Stimulated activated CD8-positive, alpha-beta memory T cell treated with anti-CD3 and anti-CD28 coated beads, Interleukin-15, amount 100 ng/mL, for 24 hours (primary cell): ENCODE measurements around the gene TIPARP.
"Not testable (repeated sequence)": the region's sequence is repeated elsewhere in the genome, so short reads cannot be mapped to it uniquely, and the experiment has no call there.

Experiments
- DNase-seq: peaks from one replicate; pipeline ENCODE4 v3.0.0-alpha.2; 2020; ENCODE audit warnings: low read depth

The TIPARP gene

GRCh38 chr3:156716105-156716862, 41.9 kb downstream of the TIPARP start:
- no peak for DNase-seq

GRCh38 chr3:156718622-156719306, 44.4 kb downstream of the TIPARP start:
- no peak for DNase-seq

- DNase-seq, result no peak
Observed at GRCh38 chr3:156720826-156721225, 46.4 kb downstream of the TIPARP start.

DNA sequence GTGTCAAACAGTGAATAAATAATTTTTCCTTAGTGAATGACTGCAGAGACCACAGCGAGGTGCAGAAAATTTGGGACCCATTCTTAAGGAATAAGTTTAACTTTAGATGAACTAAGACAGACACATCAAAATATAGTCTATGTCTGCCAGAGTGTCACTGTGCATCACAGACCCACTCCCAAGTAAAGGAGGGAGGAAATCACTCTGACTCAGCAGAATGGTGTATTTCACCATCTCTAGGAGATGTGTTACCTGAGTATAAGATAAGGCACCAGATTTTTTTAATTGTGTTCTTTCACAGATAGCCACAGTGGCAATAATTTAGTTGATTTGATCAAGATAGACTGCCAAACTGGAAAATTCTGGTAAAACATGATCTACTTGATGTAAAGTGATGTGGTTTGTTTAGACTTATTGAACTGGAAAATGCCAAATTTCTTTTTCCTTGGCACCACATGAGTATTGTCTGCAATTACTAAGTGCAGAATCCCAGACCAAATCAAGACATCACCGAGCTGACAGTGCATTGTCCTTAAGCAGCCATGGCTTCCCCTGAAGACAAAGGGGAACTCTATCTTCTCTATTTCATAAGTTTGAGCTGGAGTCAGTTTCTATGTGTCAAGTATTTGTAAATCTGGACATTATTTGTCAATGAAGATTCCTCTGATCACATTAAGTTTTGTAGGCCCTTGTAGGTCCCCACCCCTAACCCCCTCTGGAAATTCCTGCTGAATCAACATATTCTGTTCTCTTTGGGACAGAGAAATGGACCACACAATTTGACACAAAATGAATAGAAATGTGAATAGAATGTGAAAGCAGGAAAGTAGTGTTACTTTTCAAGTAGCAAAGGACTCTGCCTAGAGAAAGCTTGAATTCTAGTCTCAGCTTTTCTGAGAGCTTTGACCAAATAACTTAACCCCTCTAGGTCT, 47.6 kb downstream of the TIPARP start:
- no peak for DNase-seq

GRCh38 chr3:156723182-156723619, 48.8 kb downstream of the TIPARP start:
- no peak for DNase-seq

- no peak for DNase-seq
Observed at GRCh38 chr3:156725682-156726081, 51.3 kb downstream of the TIPARP start.

DNA sequence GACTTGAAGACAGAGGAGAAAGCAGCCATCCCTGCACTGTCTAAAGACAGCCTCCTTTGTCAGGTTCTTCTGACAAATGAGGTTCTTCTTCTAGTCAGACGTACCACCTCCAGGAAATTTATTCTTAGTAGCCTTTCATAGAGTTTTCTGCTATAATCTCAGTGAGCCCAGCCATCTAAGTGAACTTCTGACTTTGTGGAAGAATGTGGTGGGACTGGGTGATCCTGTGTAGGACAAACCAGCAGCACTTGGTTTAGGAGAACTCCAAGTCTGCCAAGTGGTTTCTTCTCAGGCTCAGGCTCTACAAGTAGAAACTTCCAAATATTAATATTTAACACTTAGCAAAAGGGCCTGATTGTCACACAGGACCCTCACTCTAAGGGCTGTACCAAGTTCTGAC, 52.1 kb downstream of the TIPARP start:
- DNase-seq, result no peak

DNA sequence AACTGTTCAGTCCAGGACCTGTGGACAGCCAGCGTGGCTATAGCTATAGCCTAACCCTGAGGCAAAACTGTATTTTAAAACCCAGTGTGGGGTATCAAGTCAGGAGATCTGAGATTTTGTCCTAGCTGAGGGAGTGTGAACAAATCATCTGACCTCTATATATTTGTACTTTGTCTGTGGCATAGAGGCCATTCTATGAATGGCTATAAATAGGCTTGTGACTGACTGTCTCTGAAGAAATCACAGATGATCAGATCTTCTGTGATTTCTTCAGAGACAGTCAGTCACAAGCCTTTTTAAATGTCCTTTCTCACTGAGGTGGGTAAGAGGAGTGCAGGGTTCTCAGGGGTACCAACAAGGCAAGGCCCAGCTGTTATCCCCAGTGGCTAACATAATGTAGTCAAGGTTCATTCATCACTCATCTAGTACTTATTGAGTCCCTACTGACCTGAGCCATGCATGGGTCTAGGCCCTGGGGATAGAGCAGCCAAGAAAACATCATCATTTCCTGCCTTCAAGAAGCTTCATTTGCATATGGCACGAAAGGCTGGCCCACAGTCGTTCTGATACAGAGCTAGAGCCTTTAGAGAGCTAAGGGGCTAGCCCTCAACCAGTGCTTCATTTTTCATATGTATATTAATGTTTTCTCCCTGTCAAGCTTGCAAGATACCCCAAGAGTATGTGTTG, 53.3 kb downstream of the TIPARP start:
- no peak for DNase-seq

GRCh38 chr3:156728267-156728985, 54.0 kb downstream of the TIPARP start:
- no peak for DNase-seq

- no peak for DNase-seq
Observed at GRCh38 chr3:156729460-156730179, 55.2 kb downstream of the TIPARP start.

DNA sequence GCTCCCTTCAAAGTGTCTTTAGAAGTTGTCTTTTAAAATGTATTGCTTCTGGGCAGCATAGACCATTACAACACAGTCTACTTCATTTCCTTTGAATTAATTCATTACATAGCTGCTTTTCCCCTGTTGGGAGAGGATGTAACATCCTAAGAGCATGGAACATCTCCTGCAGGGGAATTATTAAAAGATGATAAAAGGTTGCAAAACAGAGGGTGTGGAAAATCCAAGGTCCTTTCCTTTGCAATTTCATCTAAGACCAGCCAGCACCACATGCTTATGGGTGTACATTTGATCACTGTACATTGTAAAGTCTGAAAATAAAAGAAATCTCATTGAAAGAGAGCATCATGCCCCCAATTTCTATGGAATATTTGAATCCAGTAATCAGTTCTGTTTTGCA, 57.4 kb downstream of the TIPARP start:
- no peak for DNase-seq

DNA sequence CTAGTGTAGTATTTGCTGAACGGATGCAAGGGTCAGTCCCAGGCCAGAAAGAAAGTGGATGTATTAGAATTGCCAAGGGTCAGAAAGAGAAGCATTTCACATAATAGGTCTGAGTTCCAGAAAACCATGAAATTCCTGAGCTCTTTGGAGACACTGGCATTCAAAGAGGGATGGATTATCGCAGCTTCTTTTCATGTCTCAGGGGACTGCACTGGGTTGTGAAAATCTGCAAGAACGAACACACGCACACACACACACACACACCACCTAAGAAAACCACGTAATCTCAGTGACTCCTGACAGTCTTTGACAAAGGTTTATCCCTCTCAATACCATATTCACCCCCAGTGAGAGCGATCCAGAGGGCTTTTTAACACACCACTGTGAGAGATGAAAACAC, 57.9 kb downstream of the TIPARP start:
- DNase-seq, result no peak

DNA sequence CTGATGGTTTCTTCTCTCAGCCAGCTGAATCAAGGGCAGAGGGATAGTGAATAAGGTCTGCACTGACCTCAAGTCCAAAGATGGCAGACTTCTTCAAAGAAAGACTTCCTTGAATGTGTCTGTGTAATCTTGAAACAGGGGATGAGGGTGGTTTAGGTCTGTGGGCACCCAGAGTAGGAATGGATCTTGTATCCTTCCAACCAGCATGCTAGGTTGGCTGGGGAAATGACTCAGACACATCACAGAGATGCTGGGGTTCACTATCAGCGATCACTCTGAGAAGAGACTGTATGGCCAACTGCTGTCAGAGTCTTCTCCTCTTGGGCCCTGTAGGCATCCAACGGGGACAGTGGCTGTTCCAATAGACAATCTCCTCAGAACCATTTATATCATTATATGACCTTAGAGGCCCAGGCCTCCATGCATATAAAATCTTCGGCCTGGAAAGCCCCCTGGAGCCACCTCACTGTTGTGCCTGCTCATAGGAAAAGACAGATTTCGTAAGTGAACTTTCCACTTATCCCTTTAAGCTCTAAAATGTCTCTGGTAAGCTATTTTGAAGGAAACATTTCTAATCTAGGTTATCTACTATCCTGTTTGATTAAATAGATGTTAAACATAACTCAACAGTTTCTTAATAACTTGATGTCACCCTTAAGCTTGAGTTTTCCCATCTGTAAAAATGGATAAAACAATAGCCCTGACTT, 58.5 kb downstream of the TIPARP start:
- DNase-seq, result no peak

DNA sequence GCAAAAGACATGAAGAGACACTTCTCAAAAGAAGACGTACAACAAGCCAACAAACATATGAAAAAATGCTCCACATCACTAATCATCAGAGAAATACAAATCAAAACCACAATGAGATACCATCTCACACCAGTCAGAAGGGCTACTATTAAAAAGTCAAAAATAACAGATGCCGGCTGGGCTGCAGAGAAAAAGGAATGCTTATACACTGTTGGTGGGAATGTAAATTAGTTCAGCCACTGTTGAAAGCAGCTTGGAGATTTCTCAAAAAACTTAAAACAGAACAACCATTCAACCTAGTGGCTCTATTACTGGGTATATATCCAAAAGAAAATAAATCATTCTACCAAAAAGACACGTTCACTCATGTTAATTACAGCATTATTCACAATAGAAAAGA, 60.3 kb downstream of the TIPARP start:
- not testable (repeated sequence) for DNase-seq

DNA sequence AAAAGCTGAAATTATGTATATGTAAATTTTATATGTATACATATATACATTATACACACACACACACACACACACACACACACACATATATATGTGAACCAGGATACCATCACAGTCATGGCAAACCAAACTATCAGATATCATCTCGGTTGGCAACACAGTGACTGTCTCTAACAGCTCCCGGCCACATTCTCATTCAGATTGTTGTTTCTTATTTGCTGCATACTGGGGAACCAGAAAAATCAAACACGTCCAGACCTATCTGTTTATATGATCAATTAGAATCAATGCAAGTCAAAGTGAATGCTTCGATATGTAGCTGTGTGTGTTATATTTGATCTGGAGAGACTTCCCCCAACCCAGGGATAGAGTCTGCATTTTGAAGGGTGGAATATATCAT, 61.1 kb downstream of the TIPARP start:
- no peak for DNase-seq

DNA sequence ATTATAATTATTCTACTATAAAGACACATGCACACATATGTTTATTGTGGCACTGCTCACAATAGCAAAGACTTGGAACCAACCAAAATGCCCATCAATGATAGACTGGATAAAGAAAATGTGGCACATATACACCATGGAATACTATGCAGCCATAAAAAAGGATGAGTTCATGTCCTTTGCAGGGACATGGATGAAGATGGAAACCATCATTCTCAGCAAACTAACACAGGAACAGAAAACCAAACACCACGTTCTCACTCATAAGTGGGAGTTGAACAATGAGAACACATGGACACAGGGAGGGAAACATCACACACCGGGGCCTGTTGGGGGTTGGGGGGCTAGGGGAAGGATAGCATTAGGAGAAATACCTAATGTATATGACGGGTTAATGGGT, 62.7 kb downstream of the TIPARP start:
- not testable (repeated sequence) for DNase-seq

GRCh38 chr3:156738251-156738650, 63.9 kb downstream of the TIPARP start:
- DNase-seq, result no peak

- no peak for DNase-seq
Observed at GRCh38 chr3:156739976-156740375, 65.6 kb downstream of the TIPARP start.

DNA sequence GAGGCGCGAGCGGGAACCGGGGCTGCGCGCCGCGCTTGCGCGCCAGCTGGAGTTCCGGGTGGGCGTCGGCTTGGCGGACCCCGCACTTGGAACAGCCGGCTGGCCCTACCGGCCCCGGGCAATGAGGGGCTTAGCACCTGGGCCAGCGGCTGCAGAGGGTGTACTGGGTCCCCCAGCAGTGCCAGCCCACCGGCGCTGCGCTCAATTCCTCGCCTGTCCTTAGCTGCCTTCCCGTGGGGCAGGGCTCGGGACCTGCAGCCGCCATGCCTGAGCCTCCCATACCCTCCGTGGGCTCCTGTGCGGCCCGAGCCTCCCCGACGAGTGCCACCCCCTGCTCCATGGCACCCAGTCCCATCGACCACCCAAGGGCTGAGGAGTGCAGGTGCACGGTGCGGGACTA, 66.2 kb downstream of the TIPARP start:
- not testable (repeated sequence) for DNase-seq

GRCh38 chr3:156741935-156742334, 67.5 kb downstream of the TIPARP start:
- no peak for DNase-seq
